ENCODE measurements around the gene ALK.

DNA sequence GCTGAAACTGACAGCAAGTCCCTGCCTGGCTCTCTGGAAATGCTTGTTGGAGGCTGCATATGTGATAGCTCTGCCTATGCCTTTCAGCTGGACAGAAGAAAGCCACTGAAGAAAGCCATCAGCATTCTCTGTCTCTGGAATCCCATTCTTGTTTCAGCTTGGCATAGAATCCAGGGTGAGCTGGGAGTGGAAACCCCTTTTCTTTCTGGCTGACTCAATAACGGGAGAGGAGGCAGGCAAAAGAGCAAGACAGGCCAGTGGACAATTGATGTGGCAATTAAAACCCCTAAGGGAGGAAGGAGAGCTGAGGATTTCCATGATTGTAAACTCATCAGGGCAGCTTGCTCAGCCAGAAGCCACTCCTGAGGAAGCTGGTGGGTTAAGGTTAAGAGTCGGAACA, 598.1 kb downstream of the ALK start:
- TF ChIP-seq, protein P1, sequence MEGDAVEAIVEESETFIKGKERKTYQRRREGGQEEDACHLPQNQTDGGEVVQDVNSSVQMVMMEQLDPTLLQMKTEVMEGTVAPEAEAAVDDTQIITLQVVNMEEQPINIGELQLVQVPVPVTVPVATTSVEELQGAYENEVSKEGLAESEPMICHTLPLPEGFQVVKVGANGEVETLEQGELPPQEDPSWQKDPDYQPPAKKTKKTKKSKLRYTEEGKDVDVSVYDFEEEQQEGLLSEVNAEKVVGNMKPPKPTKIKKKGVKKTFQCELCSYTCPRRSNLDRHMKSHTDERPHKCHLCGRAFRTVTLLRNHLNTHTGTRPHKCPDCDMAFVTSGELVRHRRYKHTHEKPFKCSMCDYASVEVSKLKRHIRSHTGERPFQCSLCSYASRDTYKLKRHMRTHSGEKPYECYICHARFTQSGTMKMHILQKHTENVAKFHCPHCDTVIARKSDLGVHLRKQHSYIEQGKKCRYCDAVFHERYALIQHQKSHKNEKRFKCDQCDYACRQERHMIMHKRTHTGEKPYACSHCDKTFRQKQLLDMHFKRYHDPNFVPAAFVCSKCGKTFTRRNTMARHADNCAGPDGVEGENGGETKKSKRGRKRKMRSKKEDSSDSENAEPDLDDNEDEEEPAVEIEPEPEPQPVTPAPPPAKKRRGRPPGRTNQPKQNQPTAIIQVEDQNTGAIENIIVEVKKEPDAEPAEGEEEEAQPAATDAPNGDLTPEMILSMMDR (IDR thresholded peaks at IDR 0.05): no peak
- TF ChIP-seq POLR2A (IDR thresholded peaks at IDR 0.05): no peak

Measured in thyroid gland (tissue), 4 donors.